Loucy (cell line): ENCODE data around the gene NAXD.
"Not testable (repeated sequence)": the region's sequence is repeated elsewhere in the genome, so short reads cannot be mapped to it uniquely, and the experiment has no call there.

Experiments
- H2AFZ ChIP-seq: fragments of 200-600 bp; sonication (generic); 2 replicates; pipeline ENCODE4 v1.6.0; 2016; ENCODE audit warnings: antibody characterized with exemption, mild to moderate bottlenecking, low read length, moderate library complexity
- H3F3A ChIP-seq: fragments of 200-600 bp; 2 replicates; pipeline ENCODE4 v1.6.0; 2016; ENCODE audit warnings: antibody characterized with exemption, low read depth, mild to moderate bottlenecking
- H3K27me3 ChIP-seq: fragments of 200-600 bp; sonication (generic); 2 replicates; pipeline ENCODE4 v1.6.1; 2014; ENCODE audit warnings: low read length, mild to moderate bottlenecking; ENCODE audit not compliant: insufficient read depth, poor library complexity, severe bottlenecking
- H3K36me3 ChIP-seq: fragments of 200-600 bp; sonication (generic); 2 replicates; pipeline ENCODE4 v1.6.1; 2016; ENCODE audit warnings: low read length; ENCODE audit not compliant: insufficient read depth
- H3K4me1 ChIP-seq: fragments of 200-600 bp; sonication (generic); 2 replicates; pipeline ENCODE4 v1.5.1; 2014; ENCODE audit warnings: low read length, mild to moderate bottlenecking; ENCODE audit not compliant: insufficient read depth, poor library complexity, severe bottlenecking
- H3K4me2 ChIP-seq: fragments of 200-600 bp; sonication (generic); 2 replicates; pipeline ENCODE4 v1.6.0; 2014; ENCODE audit warnings: antibody characterized with exemption, low read length, low read depth, mild to moderate bottlenecking; ENCODE audit not compliant: poor library complexity, severe bottlenecking
- H3K4me3 ChIP-seq: fragments of 200-600 bp; sonication (generic); 2 replicates; pipeline ENCODE4 v1.5.1; 2014; ENCODE audit warnings: low read length, mild to moderate bottlenecking, mixed read lengths; ENCODE audit not compliant: poor library complexity, severe bottlenecking
- H3K79me2 ChIP-seq: fragments of 200-600 bp; sonication (generic); 2 replicates; pipeline ENCODE4 v1.6.1; 2014; ENCODE audit warnings: low read length; ENCODE audit not compliant: insufficient read depth
- H3K9ac ChIP-seq: fragments of 200-600 bp; sonication (generic); 2 replicates; pipeline ENCODE4 v1.6.0; 2014; ENCODE audit warnings: mild to moderate bottlenecking, low read depth, low read length, moderate library complexity; ENCODE audit not compliant: poor library complexity, severe bottlenecking
- H3K9me2 ChIP-seq: fragments of 200-600 bp; sonication (generic); replicated peaks from 2 replicates; pipeline ENCODE4 v1.6.1; 2016; ENCODE audit warnings: low read depth, low read length, mixed read lengths
- H3K9me3 ChIP-seq: fragments of 200-600 bp; sonication (generic); 2 replicates; pipeline ENCODE4 v1.6.1; 2014; ENCODE audit warnings: mild to moderate bottlenecking, antibody characterized with exemption, low read length, low read depth; ENCODE audit not compliant: insufficient read depth
- H4K20me1 ChIP-seq: fragments of 200-600 bp; sonication (generic); 2 replicates; pipeline ENCODE4 v1.6.0; 2014; ENCODE audit warnings: antibody characterized with exemption, low read length, mild to moderate bottlenecking; ENCODE audit not compliant: insufficient read depth, poor library complexity, severe bottlenecking
- CTCF ChIP-seq: fragments of 200-600 bp; sonication (generic); conservative IDR thresholded peaks from 2 replicates; pipeline ENCODE4 v1.5.1; 2014; ENCODE audit warnings: mild to moderate bottlenecking, antibody characterized with exemption, low read length
- EZH2phosphoT487 ChIP-seq: fragments of 200-600 bp; IDR thresholded peaks from 2 replicates; pipeline ENCODE4 v1.6.1; 2018; ENCODE audit warnings: antibody characterized with exemption, mild to moderate bottlenecking, moderate library complexity, borderline replicate concordance

The NAXD gene

GRCh38 chr13:110600980-110601379, 14.4 kb upstream of the NAXD start:
- no peaks in the 10 kb centered on the region for H3K36me3 ChIP-seq
- H3F3A ChIP-seq, result no peaks in the 10 kb centered on the region
- H3K9me2 ChIP-seq, result no peaks in the 10 kb centered on the region
- H3K4me3 ChIP-seq, result no peak overlapping the region
- no peak overlapping the region for H3K4me2 ChIP-seq
- no peaks in the 10 kb centered on the region for H4K20me1 ChIP-seq
- no peak overlapping the region for H3K9ac ChIP-seq
- H2AFZ ChIP-seq, result no peak overlapping the region
- H3K4me1 ChIP-seq, result no peaks in the 10 kb centered on the region
- no peaks in the 10 kb centered on the region for H3K9me3 ChIP-seq
- no peak for TF ChIP-seq CTCF
- no peak for TF ChIP-seq EZH2phosphoT487
- H3K27me3 ChIP-seq, result no peaks in the 10 kb centered on the region
- H3K79me2 ChIP-seq, result no peaks in the 10 kb centered on the region

GRCh38 chr13:110605132-110605531, 10.2 kb upstream of the NAXD start:
- H3K27me3 ChIP-seq, result no peaks in the 10 kb centered on the region
- no peaks in the 10 kb centered on the region for H3K79me2 ChIP-seq
- no peaks in the 10 kb centered on the region for H3K36me3 ChIP-seq
- TF ChIP-seq EZH2phosphoT487 (no peak), CTCF (no peak)
- H3K4me3 ChIP-seq, result no peak overlapping the region
- H3K9me3 ChIP-seq, result no peaks in the 10 kb centered on the region
- no peak overlapping the region for H3K4me2 ChIP-seq
- H3K9ac ChIP-seq, result no peak overlapping the region
- no peaks in the 10 kb centered on the region for H4K20me1 ChIP-seq
- no peaks in the 10 kb centered on the region for H3K4me1 ChIP-seq
- H3K9me2 ChIP-seq, result no peaks in the 10 kb centered on the region
- H3F3A ChIP-seq, result no peaks in the 10 kb centered on the region
- H2AFZ ChIP-seq, result no peak overlapping the region

GRCh38 chr13:110606281-110606680, 9.1 kb upstream of the NAXD start:
- not testable (repeated sequence) for H3K4me3 ChIP-seq, H2AFZ ChIP-seq, H3K27me3 ChIP-seq, H3K4me2 ChIP-seq, H3K9me2 ChIP-seq, H3K9ac ChIP-seq, H3K36me3 ChIP-seq, H4K20me1 ChIP-seq, H3K79me2 ChIP-seq, H3K9me3 ChIP-seq, H3F3A ChIP-seq, H3K4me1 ChIP-seq

- H2AFZ ChIP-seq, result no peak overlapping the region
- TF ChIP-seq EZH2phosphoT487, result no peak
- no peak for TF ChIP-seq CTCF
- H3K4me3 ChIP-seq, result no peak overlapping the region
- no peaks in the 10 kb centered on the region for H4K20me1 ChIP-seq
- no peak overlapping the region for H3K4me2 ChIP-seq
- H3K9me3 ChIP-seq, result no peaks in the 10 kb centered on the region
- H3K36me3 ChIP-seq, result no peaks in the 10 kb centered on the region
- peaks cover 4% of the 10 kb centered on the region for H3K27me3 ChIP-seq
- H3K79me2 ChIP-seq, result no peaks in the 10 kb centered on the region
- no peaks in the 10 kb centered on the region for H3K4me1 ChIP-seq
- H3K9me2 ChIP-seq, result no peaks in the 10 kb centered on the region
- no peaks in the 10 kb centered on the region for H3F3A ChIP-seq
- no peak overlapping the region for H3K9ac ChIP-seq
Observed at GRCh38 chr13:110607675-110608224, 7.6 kb upstream of the NAXD start.
